NCI-H748 (cell line): ENCODE data around the gene TEX29.

ENCODE experiments used
- DNase-seq: peaks from one replicate; lab custom pipeline; 2025; ENCODE audit not compliant: unreplicated experiment; lab: John Stamatoyannopoulos, UW

TEX29 gene

GRCh38 chr13:111289251-111289650 is 31.2 kb upstream of the TEX29 start:
- no peak for DNase-seq

DNA sequence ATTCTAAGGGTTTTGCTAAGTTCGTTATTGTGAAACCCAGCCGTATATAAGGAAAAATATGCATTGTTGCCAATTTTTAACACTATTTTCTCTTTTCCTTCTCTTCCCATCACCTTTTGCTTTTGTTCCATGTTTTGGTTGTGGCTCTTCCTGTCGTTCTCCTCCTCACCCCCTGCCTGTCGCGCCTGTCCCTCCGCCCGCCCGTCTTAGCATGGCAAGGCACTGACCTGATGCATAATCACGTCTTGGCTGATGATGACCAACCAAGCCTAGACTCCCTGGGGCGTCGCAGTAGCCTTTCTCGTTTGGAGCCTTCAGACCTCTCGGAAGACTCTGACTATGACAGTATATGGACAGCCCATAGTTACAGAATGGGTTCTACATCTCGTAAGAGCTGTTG is 28.5 kb upstream of the TEX29 start:
- DNase-seq: no peak

DNA sequence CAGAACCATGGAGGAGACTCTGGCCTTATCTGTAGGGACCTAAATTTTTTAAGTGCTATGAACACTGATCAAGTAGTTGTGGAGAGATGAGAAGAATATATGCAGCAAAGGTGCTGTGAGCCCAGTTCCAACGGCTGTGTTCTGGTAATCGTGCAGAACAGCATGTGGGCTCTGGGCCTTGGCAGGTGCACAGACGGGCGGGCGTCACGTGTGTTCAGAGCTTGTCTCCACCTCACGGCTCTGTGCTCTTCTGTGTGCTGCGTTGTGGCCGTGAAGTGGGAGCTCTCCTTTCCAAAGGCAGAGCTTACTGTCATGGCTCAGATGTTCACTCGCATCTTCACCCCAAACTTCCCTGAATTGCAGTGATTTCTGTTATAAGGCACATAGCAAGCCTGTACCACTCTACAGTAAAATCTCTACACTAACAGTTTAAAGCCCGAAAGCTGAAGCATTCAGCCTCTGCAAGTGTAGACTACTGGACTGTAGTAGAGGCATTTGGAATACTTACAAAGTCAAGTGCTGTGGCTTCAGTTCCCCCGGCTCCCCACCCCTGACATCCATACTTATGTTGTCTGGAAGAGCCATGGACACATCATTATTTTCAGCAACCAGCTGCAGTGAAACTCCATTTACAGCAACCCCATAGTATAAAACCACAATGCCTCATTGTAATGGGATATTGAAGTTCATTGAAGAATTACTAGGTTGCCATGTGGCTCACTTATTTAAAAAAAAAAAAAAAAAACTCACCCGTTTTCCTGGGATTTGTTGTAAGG is 27.5 kb upstream of the TEX29 start:
- DNase-seq: no peak

DNA sequence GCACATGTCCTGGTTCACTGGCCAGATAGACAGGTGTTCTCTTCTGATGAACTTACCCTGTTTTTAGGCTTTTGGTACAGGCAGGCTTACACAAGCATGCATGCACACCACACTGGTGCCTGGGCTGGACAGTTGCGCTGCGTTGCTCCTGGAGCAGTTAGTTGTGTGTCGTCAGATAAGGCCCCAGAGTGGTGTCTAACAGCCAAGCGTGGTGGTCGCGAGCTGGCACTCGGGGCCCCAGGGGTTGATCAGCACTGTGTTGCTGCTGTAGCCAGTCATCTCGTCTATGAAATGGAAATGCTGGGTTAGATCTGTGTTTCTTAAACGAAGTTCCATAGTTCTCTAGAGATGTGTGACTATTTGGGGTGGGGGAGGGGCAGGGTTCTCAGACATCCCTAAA is 24.6 kb upstream of the TEX29 start:
- DNase-seq: no peak

DNA sequence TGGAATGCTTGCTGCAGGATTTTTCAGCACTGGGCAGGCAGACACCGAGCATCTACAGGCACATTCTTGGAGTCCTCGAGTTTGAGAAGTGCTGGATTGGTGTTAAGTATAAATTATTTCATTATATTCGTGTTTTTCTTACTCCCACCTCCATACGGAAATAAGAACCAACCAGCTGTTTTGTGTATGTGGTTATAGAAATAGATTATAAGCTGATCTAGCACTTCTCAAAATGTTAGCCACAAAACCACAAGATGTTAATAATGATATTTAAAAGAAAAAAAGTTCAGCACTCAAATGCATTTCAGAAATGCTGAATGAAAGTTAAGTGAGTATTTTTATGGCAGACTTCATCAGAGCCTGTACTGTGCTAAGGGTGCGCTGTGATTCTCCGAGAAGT is 24.0 kb upstream of the TEX29 start:
- DNase-seq: no peak

GRCh38 chr13:111298214-111298975 is 22.0 kb upstream of the TEX29 start:
- no peak for DNase-seq

DNA sequence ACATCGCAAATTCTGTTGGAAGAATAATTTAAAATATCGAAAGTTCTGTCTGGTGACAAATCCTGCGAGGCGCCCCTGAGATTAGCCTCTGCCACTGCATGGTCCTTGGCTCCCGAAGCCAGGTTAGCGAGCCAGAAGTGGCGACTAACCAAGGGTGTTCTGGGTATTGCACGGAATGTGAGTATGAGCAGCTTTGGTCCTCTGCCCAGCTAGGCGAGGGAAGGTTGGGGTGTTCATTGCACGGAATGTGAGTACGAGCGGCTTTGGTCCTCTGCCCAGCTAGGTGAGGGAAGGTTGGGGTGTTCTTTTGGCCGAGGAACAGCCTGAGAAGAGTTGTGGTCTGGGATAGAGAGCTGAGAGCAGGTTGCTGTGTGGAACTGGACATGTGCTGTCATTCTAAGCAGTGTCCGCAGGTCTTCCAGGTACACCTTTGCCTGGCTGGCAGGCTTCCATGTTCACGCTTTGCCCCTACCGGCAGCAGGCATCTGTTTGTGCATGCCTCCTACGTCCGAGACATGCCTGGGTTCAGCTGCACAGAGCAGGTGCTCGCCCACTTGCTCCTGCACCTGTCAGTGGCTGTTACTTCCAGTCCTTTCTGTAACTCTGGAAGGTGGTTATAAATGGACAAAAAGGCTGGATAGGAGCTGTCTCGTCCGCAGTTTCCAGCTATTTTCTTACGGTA is 18.3 kb upstream of the TEX29 start:
- no peak for DNase-seq

GRCh38 chr13:111303559-111303958 is 16.9 kb upstream of the TEX29 start:
- DNase-seq: no peak

DNA sequence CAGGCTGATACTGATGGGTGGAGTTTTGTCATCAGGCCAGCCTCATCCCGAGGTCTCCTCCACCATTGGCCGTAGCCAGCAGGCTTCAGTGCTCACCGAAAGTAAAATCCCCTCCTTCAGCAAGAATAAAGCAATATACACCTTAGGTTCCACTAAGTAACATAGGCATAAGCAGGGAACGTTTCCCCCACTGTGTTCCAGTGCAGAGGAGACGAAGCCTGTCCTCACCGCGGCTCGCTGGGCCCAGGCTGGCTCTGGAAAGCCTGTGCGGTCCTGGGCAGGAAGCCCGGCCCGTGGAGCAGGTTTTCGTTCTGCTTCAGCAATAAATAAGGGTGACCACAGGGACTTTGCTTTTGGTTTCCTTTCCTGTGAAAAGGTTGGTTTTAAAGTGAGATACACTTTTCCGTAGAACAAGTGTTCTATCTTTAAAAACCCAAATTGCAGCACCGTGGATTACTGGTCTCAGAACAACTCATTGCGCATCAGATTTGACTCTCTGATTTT is 16.3 kb upstream of the TEX29 start:
- no peak for DNase-seq

DNA sequence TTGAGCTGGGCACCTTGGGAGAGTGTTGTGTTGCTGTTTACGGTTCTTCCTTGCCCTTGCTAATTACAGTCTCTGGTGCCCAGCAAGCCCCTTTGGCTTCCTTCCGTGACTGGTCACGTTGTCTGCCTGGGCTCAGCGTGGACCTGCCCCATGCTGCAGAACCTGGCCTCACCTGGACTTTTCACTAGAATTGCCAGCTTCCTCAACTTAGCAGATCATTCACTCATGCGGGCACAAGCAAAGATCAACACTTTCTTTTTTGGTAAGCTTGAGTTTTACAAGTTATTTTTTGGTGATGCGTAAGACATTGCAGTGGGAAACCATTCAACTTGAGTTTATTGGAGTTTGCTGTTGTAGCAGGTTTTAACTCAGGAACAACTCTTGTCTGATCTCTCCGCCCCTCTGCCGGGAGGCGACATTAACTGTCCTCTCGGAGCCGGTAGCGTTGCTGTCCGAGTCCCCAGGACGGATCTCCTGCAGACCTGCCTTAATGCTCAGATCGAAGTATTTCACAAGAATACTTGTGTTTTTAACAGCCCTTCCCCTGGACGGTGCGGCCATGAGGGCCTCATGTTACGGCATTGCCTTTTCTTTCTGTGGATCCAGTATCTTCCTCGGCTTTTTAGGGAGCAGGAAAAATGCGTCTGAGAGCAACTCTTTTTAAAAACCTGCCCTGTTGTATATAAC is 15.7 kb upstream of the TEX29 start:
- DNase-seq: no peak

- DNase-seq: no peak
Measured at GRCh38 chr13:111312944-111313590, 7.4 kb upstream of the TEX29 start.

- DNase-seq: no peak
Measured at GRCh38 chr13:111313911-111314425, 6.5 kb upstream of the TEX29 start.

GRCh38 chr13:111314852-111315251 is 5.6 kb upstream of the TEX29 start:
- DNase-seq: no peak

DNA sequence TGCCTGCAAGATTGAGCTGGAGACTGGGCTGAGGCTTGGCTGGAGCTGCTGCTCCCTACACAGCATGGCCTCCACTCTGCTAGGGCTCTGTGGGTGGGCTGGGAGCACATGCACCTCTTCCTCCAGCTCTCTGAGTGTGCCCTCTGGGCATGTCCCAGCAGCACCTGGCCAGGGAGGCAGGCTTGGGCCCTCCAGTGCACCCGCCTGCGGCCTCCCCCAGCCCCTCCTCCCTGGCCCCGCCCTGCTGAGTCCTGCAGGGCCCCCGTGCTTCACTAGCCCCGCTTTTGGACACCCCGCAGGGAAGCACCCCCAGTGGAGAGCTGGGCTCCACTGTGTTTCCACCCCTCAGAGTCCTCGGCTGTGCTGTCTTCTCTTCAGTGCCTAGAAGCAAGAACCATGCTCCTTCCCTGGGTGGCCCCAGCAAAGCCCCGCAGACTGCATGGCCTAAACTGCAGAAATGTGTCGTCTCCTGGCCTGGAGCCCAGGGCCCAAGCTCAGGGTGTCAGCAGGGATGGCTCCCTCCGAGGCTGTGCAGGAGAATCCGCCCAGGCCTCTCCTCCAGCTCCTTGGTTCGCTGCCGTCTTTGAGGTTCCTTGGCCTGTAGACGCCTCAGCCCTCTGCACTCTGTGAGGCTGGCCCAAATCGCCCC is 5.0 kb upstream of the TEX29 start:
- no peak for DNase-seq

GRCh38 chr13:111316161-111316730 is 4.2 kb upstream of the TEX29 start:
- DNase-seq: no peak

DNA sequence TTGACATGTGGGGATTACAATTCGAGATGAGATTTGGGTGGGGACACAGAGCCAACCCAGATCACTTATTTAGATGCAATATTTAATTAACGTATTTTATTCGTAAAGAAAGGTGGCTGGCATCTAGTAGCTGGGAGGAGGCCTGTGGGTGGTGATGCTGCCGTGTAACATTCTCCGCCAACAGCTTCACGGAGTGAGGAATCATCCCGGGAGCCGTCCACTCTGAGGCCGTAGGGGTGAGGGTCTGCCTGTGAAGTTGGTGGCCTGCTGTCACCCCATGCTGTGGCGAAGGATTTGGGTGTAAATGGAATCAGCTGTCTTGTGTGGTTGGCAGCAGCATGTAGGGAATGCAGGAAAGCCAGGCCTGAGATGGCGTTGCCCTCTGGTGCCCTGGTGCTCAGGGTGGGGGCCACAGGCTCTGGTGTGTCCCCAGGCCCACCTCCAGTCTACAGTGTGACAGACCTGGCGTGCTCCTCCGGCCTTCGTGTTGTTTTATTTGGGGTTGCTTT is 3.3 kb upstream of the TEX29 start:
- DNase-seq: no peak

DNA sequence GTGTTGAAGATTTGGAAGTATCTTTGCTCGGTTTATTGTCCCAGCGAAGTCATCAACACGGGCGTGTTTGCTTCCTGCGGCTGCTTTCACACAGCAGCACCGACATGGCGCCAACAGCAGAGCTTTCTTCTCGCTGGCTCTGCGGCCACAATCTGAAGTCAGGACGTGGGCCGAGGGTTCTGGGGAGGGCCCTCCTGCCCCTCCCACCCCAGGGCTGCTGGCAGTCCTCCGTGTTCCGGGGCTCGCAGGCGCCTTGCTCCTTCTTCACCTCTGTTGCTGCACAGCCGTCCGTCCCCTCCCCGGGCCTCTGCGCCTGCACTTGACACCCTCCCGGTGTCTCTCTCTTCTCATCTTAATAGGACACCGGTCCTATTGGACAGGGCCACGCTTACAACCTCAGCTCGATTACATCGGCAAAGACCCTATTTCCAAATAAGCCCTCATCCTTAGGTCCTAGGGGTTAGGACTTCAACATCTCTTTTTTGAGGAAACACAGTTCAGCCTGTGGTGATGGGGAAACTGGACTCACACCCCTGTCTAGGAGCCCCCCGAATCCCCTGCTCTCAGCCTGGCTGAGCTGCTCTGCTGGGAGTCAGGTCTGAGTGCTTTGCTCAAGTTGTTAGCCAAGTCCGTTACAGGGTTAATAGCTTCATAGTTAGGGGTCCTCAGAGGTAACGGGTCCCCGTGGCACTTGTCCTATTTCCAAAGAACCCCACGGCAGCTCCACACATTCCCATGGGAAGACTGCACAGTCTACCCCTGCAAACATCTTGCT is 2.7 kb upstream of the TEX29 start:
- DNase-seq: no peak

DNA sequence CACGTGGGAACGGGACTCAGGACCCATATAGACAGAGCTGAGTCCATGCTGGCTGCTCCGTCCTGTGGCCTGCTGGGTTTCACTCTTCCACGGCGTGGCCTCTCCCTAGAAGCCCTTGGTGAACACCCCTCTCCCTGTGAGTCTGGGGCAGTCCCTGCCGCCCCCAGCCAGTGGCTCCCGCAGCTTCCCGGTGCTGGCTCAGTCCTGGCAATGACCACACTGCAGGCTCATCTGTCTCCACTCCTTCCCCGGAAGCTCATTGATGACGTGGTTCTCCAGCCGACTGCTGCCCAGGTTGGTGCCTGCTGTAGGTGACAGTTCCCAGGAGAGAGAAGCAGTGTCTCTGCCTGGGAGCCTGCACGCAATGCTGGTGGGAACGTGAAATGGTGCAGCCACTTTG is 2.1 kb upstream of the TEX29 start:
- no peak for DNase-seq

- DNase-seq: no peak
Measured at GRCh38 chr13:111319521-111319920, 921 bp upstream of the TEX29 start.
